ENCODE data around the gene RAB37. TPM values are rescaled to one million over a fixed set of nuclear protein-coding genes. Genes with fewer than 3 reads are reported as not detected.

Gene RAB37
- total RNA-seq, 1 experiment from 2014 or later = 2.5 TPM

DNA sequence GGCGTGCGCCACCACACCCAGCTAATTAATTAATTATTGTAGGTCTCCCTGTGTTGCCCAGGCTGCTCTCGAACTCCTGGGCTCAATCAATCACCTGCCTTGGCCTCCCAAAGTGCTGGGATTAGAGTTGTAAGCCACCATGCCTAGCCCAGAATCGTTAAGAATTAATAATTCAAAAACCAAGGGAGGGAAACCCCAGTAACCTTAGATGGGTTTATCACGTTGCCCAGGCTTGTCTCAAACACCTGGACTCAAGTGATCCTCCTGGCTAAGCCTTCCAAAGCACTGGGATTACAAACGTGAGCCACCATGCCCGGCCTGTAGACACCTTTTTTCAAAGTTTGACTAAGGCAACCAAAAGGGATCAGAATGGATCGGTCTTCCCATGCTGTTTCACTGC, 45.9 kb upstream of the RAB37 start:
- WGBS (ENCODE audit: extremely low coverage, insufficient read length, low lambda C conversion rate) = no CpG with 5 or more reads among the region's 8 CpGs
- Histone ChIP-seq H2BK20ac (ENCODE audit: low read depth, low read length, poor library complexity, severe bottlenecking) (no peak overlapping the region), H3K23ac (ENCODE audit: insufficient read length, low read depth, low read length) (no peak overlapping the region), H3K79me2 (ENCODE audit: insufficient read depth, low read length) (no peaks in the 10 kb centered on the region), H4K5ac (ENCODE audit: insufficient read length, low read depth, low read length) (no peak overlapping the region), H3K9me3 (ENCODE audit: control insufficient read depth, low read depth, low read length) (no peaks in the 10 kb centered on the region), H2AK5ac (ENCODE audit: insufficient read length, low read length) (no peak overlapping the region), H2BK15ac (ENCODE audit: low read depth, low read length) (no peak overlapping the region), H3K56ac (ENCODE audit: insufficient read length, low read depth, low read length) (no peak overlapping the region), H2AFZ (ENCODE audit: low read length) (no peak overlapping the region), H2BK5ac (ENCODE audit: insufficient read length, low read length) (no peak overlapping the region), H3T11ph (ENCODE audit: low read length) (no peak overlapping the region), H3K4me1 (ENCODE audit: insufficient read depth, low read length) (no peaks in the 10 kb centered on the region), H4K8ac (replicated peaks; ENCODE audit: insufficient read length, low read depth, low read length) (no peak overlapping the region), H3K14ac (ENCODE audit: insufficient read depth, low read length) (no peak overlapping the region), H3K79me1 (ENCODE audit: insufficient read depth, low read depth, low read length, poor library complexity, severe bottlenecking) (no peaks in the 10 kb centered on the region), H3K4me2 (ENCODE audit: insufficient read depth, insufficient read length, low read length) (no peak overlapping the region), H4K91ac (ENCODE audit: insufficient read length, low read depth, low read length) (no peak overlapping the region), H3K23me2 (ENCODE audit: insufficient read length, low read depth, low read length, poor library complexity, severe bottlenecking) (no peaks in the 10 kb centered on the region), H4K20me1 (ENCODE audit: control insufficient read depth, insufficient read depth, insufficient read length) (no peaks in the 10 kb centered on the region), H3K4ac (ENCODE audit: low read depth, low read length) (no peak overlapping the region), H3K9ac (ENCODE audit: extremely low read depth, insufficient read length, low read length) (no peak overlapping the region), H3K27ac (ENCODE audit: insufficient read length, low read depth, low read length) (no peak overlapping the region), H3K18ac (ENCODE audit: insufficient read length, low read depth, low read length) (no peak overlapping the region), H3K27me3 (ENCODE audit: insufficient read depth, low read length) (no peaks in the 10 kb centered on the region), H2BK120ac (ENCODE audit: low read depth, low read length, poor library complexity, severe bottlenecking) (no peak overlapping the region), H2BK12ac (ENCODE audit: insufficient read length, low read depth, low read length) (no peak overlapping the region)
- no peak for DNase-seq
- Mint-ChIP-seq H3K4me3 (no peak overlapping the region), H3K36me3 (ENCODE audit: insufficient read depth in 1 of 3, low read depth in 3 of 3) (no peaks in the 10 kb centered on the region), H3K27ac (no peak overlapping the region), H3K27me3 (ENCODE audit: low read depth) (peaks cover 64% of the 10 kb centered on the region), H3K9me3 (peaks cover 3 to 8% of the 10 kb centered on the region in 2 experiments; a peak in 3 of 5 replicates), H3K4me1 (no peaks in the 10 kb centered on the region)
- TF ChIP-seq, protein P1, sequence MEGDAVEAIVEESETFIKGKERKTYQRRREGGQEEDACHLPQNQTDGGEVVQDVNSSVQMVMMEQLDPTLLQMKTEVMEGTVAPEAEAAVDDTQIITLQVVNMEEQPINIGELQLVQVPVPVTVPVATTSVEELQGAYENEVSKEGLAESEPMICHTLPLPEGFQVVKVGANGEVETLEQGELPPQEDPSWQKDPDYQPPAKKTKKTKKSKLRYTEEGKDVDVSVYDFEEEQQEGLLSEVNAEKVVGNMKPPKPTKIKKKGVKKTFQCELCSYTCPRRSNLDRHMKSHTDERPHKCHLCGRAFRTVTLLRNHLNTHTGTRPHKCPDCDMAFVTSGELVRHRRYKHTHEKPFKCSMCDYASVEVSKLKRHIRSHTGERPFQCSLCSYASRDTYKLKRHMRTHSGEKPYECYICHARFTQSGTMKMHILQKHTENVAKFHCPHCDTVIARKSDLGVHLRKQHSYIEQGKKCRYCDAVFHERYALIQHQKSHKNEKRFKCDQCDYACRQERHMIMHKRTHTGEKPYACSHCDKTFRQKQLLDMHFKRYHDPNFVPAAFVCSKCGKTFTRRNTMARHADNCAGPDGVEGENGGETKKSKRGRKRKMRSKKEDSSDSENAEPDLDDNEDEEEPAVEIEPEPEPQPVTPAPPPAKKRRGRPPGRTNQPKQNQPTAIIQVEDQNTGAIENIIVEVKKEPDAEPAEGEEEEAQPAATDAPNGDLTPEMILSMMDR (conservative IDR thresholded peaks at IDR 0.05) = no peak

Measured in H9 (cell line).